GM21786 (cell line): ENCODE measurements around the gene CFAP410.
"Not testable (repeated sequence)": the region's sequence is repeated elsewhere in the genome, so short reads cannot be mapped to it uniquely, and the experiment has no call there.

ENCODE experiments used
- ATAC-seq: cut with Tn5 transposase; IDR thresholded peaks from one replicate; pipeline ENCODE4 v1.9.1; 2021; ENCODE audit not compliant: unreplicated experiment

Gene CFAP410

DNA sequence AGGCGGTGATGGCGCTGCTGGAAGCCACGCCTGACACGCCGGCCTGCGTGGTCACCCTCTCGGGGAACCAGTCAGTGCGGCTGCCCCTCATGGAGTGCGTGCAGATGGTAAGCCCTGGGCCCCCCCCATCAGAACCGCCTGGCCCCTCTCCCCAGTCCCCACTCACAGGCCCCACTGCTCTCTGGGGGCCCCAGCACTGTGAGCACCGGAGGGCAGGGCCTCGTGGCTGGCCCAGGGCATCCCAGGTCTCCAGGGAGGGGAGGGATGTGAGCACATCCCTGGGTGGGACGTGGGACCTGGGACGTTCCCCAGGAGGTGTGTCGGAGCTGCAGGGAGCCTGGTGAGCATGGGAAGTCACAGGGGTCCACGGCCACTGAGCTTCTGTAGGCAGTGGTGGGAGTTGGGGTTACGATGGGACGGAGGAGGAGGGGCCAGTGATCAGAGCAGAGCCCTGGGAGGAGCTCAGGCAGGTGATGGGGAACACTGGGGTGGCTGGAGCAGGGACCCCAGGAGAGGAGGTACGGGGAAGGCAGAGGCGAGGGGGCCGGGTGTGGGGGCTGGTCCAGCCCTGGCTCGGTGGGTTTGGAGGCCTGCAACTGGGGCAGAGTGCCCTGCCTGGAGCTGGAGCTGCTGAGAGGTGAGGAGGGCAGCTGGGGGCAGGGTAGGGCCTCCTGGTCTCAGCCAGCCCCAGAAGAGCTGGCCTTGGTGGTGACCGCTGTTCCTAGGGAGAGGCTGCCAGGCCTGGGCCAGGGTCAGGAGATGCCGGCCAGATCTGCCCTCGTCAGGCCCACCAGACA, 20.5 kb downstream of the CFAP410 start:
- ATAC-seq: no peak

- no peak for ATAC-seq
Observed at GRCh38 chr21:44317871-44318270, 21.3 kb downstream of the CFAP410 start.

- no peak for ATAC-seq
Observed at GRCh38 chr21:44317241-44317782, 21.9 kb downstream of the CFAP410 start.

DNA sequence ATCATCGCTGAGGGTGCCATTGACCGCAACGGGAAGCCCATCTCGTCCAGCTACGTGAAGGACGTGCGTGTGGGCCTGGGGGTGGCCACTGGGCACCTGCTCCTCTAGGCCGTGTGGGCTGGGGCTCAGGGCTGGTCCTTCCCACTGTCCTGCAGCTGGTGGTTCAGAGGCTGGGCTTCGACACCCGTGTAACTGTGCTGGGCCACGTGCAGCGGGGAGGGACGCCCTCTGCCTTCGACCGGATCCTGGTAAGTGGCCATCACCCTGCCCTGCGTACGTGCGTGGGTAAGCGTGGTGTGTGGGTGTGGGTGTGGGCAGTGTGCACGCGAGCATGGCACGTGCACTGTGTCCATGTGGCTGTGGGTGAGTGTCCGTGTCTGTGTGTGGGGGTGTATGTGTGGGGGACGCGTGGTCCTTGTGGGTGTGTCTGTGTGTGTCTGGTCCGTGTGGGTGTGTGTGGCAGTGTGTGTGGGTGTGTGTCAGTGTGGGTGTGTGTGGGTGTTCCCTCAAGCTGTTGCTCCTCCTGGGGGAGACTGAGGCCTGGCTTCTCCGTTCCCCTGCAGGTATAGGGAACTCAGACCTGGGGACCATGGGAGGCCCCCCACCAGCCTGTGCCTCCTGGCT, 22.8 kb downstream of the CFAP410 start:
- no peak for ATAC-seq

DNA sequence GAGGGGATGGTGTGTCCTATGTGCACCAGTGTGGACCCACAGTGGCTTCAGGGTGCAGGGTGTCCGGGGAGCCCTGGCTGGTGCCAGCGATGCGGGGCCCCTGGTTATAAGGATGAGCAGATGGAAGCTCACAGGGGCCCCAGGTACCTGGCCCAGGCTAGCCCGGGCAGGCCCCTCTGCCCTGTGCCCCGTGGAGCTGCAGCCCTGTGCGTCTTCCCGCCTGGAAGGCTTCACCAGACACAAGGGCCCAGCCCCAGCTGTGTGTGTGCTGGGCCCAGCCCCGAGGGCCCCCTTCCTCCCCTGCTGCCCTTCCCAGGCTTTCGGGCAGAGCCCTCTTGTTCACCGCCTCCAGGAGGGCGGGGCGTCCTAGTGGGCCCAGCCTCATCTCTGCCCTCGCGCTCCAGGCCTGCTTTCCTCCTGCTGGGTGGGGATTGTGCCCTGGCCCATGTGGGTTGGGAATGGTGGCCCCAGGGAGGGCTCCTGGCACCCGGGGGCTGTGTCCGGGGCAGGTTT, 23.4 kb downstream of the CFAP410 start:
- no peak for ATAC-seq

- no peak for ATAC-seq
Observed at GRCh38 chr21:44314561-44314960, 24.6 kb downstream of the CFAP410 start.

DNA sequence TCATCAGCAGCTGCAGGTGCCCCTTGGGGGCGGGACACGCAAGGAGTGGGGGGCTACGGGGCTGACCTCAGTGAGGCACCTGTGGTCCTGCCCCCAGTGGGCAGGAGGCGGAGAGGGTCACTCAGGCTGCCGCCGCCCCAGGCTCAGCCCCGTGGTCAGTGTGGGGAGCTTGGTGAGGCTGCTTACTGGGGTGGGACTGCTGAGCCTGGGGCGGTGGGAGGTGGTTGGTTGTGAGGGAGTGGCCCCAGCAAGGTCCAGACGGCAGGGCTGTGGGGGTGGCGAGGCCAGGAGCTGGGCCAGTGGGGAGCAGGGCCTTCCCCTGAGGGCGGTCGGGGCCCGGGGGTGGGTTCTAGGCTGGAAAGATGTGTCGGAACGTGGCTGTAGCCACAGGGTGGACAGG, 25.1 kb downstream of the CFAP410 start:
- no peak for ATAC-seq

DNA sequence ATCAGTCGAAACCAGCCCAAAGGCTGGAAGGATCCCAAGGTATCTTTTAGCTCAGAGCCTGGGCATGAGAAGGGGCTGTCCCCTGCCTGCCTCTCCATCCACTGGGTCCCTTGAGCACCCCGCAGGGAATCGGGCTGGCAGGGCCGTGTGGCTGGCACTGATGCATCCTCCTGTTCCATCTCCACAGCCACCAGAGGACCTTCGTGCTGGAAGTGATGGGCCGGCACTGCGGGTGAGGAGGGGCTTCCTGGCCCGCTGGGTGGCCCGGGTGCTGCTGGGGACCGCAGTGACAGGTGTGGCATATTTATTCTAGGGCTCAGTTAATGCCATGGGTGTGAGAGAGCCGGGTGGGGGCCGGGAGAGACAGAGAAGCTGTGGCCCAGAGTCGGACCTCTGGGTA, 25.7 kb downstream of the CFAP410 start:
- no peak for ATAC-seq

GRCh38 chr21:44312716-44313115, 26.5 kb downstream of the CFAP410 start:
- no peak for ATAC-seq

GRCh38 chr21:44312089-44312488, 27.1 kb downstream of the CFAP410 start:
- ATAC-seq: no peak

GRCh38 chr21:44310628-44311507, 28.3 kb downstream of the CFAP410 start:
- ATAC-seq: no peak

- ATAC-seq: no peak
Observed at GRCh38 chr21:44306936-44307704, 32.1 kb downstream of the CFAP410 start.

DNA sequence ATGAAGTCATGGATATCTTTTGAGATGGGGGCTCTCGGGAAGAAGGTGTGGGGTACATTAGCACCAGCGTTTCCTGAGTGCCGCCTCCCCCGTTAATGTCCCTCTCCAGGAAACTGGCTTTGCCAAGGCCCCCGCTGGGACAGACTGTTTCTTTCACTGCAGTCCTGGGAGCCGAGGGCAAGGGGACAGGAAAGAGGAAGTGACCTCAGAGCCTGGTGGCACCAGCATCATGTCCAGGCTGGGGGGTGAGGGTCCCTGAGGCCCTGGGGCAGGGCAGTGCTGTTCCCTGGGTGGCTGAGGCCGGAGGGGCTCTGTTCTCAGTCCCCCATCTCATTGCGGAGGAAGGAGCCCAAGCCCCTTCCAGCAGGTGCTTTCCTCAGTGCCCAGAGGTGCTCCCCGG, 33.5 kb downstream of the CFAP410 start:
- ATAC-seq: no peak

GRCh38 chr21:44304877-44305293, 34.3 kb downstream of the CFAP410 start:
- ATAC-seq: no peak

- ATAC-seq: no peak
Observed at GRCh38 chr21:44304011-44304616, 35.1 kb downstream of the CFAP410 start.

DNA sequence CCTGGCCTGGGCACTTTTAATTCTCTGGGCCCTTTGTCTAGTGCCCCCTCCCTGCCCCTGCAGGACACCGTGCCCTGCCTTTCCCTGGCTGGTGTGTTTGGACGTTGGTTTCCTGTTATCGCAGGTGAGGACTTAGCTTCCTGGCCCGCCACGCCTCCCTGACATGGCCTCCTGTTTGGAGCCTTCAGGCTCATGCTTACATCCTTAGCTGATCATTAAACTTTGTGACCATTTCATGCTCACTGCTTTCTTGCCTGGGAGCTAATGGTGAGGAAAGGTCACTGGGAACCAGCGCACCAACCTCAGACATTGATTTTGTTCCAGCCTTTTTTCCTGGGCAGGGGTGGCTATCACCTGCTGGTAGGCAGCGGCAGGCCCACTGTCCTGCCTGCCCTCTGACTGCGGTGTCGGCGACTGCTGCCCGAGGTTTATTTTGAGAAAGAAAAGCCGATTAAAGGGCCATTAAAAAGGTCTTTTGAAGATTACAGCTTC, 35.7 kb downstream of the CFAP410 start:
- no peak for ATAC-seq

DNA sequence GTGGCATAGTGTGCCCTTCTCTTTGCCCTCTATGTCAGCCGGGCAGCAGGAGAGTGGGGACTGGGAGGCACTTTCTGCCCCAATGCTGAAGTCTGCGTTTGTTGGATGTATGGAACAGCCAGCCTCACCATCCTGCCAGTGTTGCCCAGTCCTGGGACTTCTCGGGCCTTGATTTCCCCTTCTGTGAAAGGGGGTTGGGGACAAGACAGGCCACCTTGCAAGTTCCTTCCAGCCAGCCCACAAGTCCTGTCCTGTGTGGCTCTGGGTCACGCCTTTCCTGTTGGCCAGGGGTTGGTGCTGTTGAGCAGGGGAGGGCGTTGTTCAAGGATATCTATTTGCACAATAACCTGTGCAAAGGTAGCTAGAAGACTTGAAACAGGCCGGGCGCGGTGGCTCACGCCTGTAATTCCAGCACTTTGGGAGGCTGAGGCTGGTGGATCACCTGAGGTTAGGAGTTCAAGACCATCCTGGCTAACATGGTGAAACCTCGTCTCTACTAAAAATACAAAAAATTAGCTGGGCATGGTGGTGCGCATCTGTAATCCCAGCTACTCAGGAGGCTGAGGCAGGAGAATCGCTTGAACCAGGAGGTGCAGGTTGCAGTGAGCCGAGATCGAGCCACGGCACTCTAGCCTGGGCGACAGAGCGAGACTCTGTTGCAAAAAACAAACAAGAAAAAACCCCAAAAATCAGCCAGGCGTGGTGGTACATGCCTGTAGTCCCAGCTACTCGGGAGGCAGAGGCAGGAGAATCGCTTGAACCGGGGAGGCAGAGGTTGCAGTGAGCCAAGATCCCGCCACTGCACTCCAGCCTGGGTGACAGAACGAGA, 36.4 kb downstream of the CFAP410 start:
- not testable (repeated sequence) for ATAC-seq

- no peak for ATAC-seq
Observed at GRCh38 chr21:44301961-44302406, 37.2 kb downstream of the CFAP410 start.

- no peak for ATAC-seq
Observed at GRCh38 chr21:44301141-44301540, 38.0 kb downstream of the CFAP410 start.
